ENCODE results near the gene EDEM1. TPM values are rescaled to one million over a fixed set of nuclear protein-coding genes. Genes with fewer than 3 reads are reported as not detected.

EDEM1 gene
- total and polyA plus RNA-seq, 10 of the 15 experiments (the other 5 are each of a cell fraction or from before 2014, with no cell fraction given), result 18.9 to 138 (median 57.5) TPM

DNA sequence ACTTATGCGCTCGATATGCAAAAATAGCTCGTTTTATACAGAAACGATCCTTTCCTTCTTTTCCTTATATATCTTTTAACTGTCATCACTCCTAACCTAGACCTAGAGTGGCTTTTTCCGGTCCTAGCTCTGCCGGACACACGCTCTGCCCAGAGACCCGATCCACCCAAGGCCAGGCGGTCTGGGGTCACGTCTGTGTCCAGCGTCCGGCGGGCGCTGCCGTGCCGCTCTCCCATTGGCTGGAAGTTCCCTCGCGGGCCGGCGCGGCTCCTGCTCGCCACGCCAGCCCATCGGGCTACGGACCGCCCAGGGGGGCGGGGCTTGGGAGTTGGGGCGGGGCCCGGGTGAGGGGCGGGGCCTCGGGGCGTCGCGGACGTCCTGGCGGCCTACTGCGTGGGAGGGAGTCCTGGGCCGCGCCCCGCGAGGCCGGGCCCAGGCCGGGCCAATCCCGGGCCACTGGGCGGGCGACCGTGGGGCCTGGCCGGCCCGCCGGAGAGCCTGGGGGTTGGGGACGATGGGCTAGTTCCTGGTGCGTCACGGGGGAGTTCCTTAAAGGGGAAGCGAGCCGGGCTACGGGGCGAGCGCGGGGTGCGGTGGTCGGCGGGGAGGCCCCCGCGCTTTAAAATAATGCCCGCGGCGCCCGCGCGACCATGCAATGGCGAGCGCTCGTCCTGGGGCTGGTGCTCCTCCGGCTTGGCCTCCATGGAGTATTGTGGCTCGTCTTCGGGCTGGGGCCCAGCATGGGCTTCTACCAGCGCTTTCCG lies at the start of gene EDEM1 (continued):
- TF ChIP-seq HDGF (IDR thresholded peaks at IDR 0.05) (no peak), CBX5 (IDR thresholded peaks at IDR 0.05; ENCODE audit: low read depth) (peak; percentile 14; the same call in 1 of the 2 replicates), NFIC (IDR thresholded peaks at IDR 0.05; ENCODE audit: low read depth, low read length) (no peak), NFYA (IDR thresholded peaks at IDR 0.05; ENCODE audit: borderline replicate concordance, low read depth, low read length) (no peak), GATAD2B (conservative IDR thresholded peaks at IDR 0.05; ENCODE audit: low read depth) (peak; percentile 48), BACH1 (IDR thresholded peaks at IDR 0.05; ENCODE audit: borderline replicate concordance) (peak; percentile 8), TAF1 (IDR thresholded peaks at IDR 0.05; ENCODE audit: borderline replicate concordance, low read depth, low read length) (peak; percentile 59; the same call in 1 of the 2 replicates), PAX5 (IDR thresholded peaks at IDR 0.05; ENCODE audit: borderline replicate concordance, low read depth, low read length) (0 out of 2 replicates have a peak, but pooled peaks have one; percentile 9), KDM1A (IDR thresholded peaks at IDR 0.05; ENCODE audit: borderline replicate concordance) (no peak), POLR2AphosphoS5 (IDR thresholded peaks at IDR 0.05; ENCODE audit: low read length) (peak; percentile 76), POU2F2 (IDR thresholded peaks at IDR 0.05; ENCODE audit: borderline replicate concordance, low read depth, low read length) (0 out of 3 replicates have a peak, but pooled peaks have one; percentile 35), PAX8 (IDR thresholded peaks at IDR 0.05) (no peak), CREB1 (IDR thresholded peaks at IDR 0.05; ENCODE audit: low read depth) (peak; percentile 90), MYC (IDR thresholded peaks at IDR 0.05; ENCODE audit: insufficient read depth, insufficient read length, insufficient replicate concordance, low read length, severe bottlenecking) (no peak), RUNX3 (IDR thresholded peaks at IDR 0.05; ENCODE audit: low read length) (peak; percentile 22), CHD1 (IDR thresholded peaks at IDR 0.05; ENCODE audit: low read depth, low read length) (no peak), POLR2AphosphoS2 (IDR thresholded peaks at IDR 0.05; ENCODE audit: low read depth, low read length) (peak; percentile 63), CREM (IDR thresholded peaks at IDR 0.05; ENCODE audit: low read depth) (peak; percentile 59)
- TF ChIP-seq, protein P1, sequence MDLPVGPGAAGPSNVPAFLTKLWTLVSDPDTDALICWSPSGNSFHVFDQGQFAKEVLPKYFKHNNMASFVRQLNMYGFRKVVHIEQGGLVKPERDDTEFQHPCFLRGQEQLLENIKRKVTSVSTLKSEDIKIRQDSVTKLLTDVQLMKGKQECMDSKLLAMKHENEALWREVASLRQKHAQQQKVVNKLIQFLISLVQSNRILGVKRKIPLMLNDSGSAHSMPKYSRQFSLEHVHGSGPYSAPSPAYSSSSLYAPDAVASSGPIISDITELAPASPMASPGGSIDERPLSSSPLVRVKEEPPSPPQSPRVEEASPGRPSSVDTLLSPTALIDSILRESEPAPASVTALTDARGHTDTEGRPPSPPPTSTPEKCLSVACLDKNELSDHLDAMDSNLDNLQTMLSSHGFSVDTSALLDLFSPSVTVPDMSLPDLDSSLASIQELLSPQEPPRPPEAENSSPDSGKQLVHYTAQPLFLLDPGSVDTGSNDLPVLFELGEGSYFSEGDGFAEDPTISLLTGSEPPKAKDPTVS (IDR thresholded peaks at IDR 0.05; ENCODE audit: low read depth, low read length), result no peak
- TF ChIP-seq, protein P2, sequence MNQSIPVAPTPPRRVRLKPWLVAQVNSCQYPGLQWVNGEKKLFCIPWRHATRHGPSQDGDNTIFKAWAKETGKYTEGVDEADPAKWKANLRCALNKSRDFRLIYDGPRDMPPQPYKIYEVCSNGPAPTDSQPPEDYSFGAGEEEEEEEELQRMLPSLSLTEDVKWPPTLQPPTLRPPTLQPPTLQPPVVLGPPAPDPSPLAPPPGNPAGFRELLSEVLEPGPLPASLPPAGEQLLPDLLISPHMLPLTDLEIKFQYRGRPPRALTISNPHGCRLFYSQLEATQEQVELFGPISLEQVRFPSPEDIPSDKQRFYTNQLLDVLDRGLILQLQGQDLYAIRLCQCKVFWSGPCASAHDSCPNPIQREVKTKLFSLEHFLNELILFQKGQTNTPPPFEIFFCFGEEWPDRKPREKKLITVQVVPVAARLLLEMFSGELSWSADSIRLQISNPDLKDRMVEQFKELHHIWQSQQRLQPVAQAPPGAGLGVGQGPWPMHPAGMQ (IDR thresholded peaks at IDR 0.05; ENCODE audit: borderline replicate concordance), result no peak
- TF ChIP-seq, protein P3, sequence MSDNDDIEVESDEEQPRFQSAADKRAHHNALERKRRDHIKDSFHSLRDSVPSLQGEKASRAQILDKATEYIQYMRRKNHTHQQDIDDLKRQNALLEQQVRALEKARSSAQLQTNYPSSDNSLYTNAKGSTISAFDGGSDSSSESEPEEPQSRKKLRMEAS (IDR thresholded peaks at IDR 0.05; ENCODE audit: low read depth, low read length), result peak; percentile 74
- TF ChIP-seq, protein P4, sequence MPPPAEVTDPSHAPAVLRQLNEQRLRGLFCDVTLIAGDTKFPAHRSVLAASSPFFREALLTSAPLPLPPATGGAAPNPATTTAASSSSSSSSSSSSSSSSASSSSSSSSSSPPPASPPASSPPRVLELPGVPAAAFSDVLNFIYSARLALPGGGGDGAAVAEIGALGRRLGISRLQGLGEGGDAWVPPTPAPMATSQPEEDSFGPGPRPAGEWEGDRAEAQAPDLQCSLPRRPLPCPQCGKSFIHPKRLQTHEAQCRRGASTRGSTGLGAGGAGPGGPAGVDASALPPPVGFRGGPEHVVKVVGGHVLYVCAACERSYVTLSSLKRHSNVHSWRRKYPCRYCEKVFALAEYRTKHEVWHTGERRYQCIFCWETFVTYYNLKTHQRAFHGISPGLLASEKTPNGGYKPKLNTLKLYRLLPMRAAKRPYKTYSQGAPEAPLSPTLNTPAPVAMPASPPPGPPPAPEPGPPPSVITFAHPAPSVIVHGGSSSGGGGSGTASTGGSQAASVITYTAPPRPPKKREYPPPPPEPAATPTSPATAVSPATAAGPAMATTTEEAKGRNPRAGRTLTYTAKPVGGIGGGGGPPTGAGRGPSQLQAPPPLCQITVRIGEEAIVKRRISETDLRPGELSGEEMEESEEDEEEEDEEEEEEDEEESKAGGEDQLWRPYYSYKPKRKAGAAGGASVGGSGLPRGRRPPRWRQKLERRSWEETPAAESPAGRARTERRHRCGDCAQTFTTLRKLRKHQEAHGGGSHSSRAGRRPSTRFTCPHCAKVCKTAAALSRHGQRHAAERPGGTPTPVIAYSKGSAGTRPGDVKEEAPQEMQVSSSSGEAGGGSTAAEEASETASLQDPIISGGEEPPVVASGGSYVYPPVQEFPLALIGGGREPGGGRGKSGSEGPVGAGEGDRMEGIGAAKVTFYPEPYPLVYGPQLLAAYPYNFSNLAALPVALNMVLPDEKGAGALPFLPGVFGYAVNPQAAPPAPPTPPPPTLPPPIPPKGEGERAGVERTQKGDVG (CRISPR knock-in tag; IDR thresholded peaks at IDR 0.05), result no peak
- TF ChIP-seq, protein P5, sequence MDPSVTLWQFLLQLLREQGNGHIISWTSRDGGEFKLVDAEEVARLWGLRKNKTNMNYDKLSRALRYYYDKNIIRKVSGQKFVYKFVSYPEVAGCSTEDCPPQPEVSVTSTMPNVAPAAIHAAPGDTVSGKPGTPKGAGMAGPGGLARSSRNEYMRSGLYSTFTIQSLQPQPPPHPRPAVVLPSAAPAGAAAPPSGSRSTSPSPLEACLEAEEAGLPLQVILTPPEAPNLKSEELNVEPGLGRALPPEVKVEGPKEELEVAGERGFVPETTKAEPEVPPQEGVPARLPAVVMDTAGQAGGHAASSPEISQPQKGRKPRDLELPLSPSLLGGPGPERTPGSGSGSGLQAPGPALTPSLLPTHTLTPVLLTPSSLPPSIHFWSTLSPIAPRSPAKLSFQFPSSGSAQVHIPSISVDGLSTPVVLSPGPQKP (IDR thresholded peaks at IDR 0.05; ENCODE audit: low read depth, low read length), result no peak

Measured in GM12878 (cell line).